Mesendoderm (in vitro differentiated cells): ENCODE results near the gene LAMA3.
A peak's percentile ranks its signal among the peaks of the same experiment; 100 is the strongest.
"Not testable (repeated sequence)": the region's sequence is repeated elsewhere in the genome, so short reads cannot be mapped to it uniquely, and the experiment has no call there.

ENCODE experiments used
- DNase-seq: peaks from one replicate; pipeline ENCODE4 v3.0.0; 2013
- H2AK5ac ChIP-seq: 2 replicates; pipeline ENCODE4 v1.6.1; 2013; ENCODE audit warnings: low read length, inconsistent platforms
- H2BK120ac ChIP-seq: 2 replicates; pipeline ENCODE4 v1.6.1; 2013; ENCODE audit warnings: low read depth, mild to moderate bottlenecking, low read length, moderate library complexity, mixed read lengths
- H2BK15ac ChIP-seq: replicated peaks from 2 replicates; pipeline ENCODE4 v1.6.1; 2013; ENCODE audit warnings: low read depth, mild to moderate bottlenecking, moderate library complexity
- H2BK5ac ChIP-seq: 2 replicates; pipeline ENCODE4 v1.6.1; 2013; ENCODE audit warnings: low read length, inconsistent platforms
- H3K18ac ChIP-seq: 2 replicates; pipeline ENCODE4 v1.6.1; 2013; ENCODE audit warnings: mild to moderate bottlenecking, low read length, mixed read lengths
- H3K23ac ChIP-seq: one replicate; pipeline ENCODE4 v1.6.1; 2013; ENCODE audit warnings: low read length
- H3K27ac ChIP-seq: 2 replicates; pipeline ENCODE4 v1.5.1; 2013; ENCODE audit warnings: low read depth, mild to moderate bottlenecking, inconsistent platforms, low read length, moderate library complexity
- H3K27me3 ChIP-seq: 2 replicates; pipeline ENCODE4 v1.6.1; 2013; ENCODE audit warnings: low read length, control low read depth, mild to moderate bottlenecking, inconsistent platforms; ENCODE audit not compliant: insufficient read depth, poor library complexity
- H3K36me3 ChIP-seq: 2 replicates; pipeline ENCODE4 v1.6.1; 2013; ENCODE audit warnings: low read length, inconsistent platforms; ENCODE audit not compliant: control insufficient read depth, insufficient read depth
- H3K4ac ChIP-seq: one replicate; pipeline ENCODE4 v1.6.1; 2013; ENCODE audit warnings: low read depth, mild to moderate bottlenecking, low read length, moderate library complexity
- H3K4me1 ChIP-seq: 2 replicates; pipeline ENCODE4 v1.6.1; 2013; ENCODE audit warnings: low read depth, low read length, inconsistent platforms; ENCODE audit not compliant: control insufficient read depth
- H3K4me2 ChIP-seq: 2 replicates; pipeline ENCODE4 v1.6.1; 2013; ENCODE audit warnings: low read length
- H3K4me3 ChIP-seq: 2 replicates; pipeline ENCODE4 v1.5.1; 2013; ENCODE audit warnings: mild to moderate bottlenecking, low read length
- H3K56ac ChIP-seq: one replicate; pipeline ENCODE4 v1.6.1; 2013; ENCODE audit warnings: low read length
- H3K79me1 ChIP-seq: 2 replicates; pipeline ENCODE4 v1.6.1; 2013; ENCODE audit warnings: low read length, inconsistent platforms
- H3K79me2 ChIP-seq: 2 replicates; pipeline ENCODE4 v1.6.1; 2013; ENCODE audit warnings: mild to moderate bottlenecking, low read length; ENCODE audit not compliant: control insufficient read depth, insufficient read depth
- H3K9ac ChIP-seq: 2 replicates; pipeline ENCODE4 v1.6.1; 2013; ENCODE audit warnings: low read length, inconsistent platforms
- H4K5ac ChIP-seq: one replicate; pipeline ENCODE4 v1.6.1; 2013; ENCODE audit warnings: low read length
- H4K8ac ChIP-seq: one replicate; pipeline ENCODE4 v1.6.1; 2013; ENCODE audit warnings: low read depth, mild to moderate bottlenecking, control low read depth, low read length, moderate library complexity
- WGBS: extraction: QIAGEN DNeasy Blood & Tissue Kit; methylation state at CpG from one replicate; pipeline ENCODE4 v1.1.7; 2013; ENCODE audit warnings: low lambda C conversion rate, missing lambda C conversion rate; ENCODE audit not compliant: insufficient coverage; ENCODE audit errors: extremely low coverage; 5-methylcytosine and 5-hydroxymethylcytosine counted together

The LAMA3 gene

DNA sequence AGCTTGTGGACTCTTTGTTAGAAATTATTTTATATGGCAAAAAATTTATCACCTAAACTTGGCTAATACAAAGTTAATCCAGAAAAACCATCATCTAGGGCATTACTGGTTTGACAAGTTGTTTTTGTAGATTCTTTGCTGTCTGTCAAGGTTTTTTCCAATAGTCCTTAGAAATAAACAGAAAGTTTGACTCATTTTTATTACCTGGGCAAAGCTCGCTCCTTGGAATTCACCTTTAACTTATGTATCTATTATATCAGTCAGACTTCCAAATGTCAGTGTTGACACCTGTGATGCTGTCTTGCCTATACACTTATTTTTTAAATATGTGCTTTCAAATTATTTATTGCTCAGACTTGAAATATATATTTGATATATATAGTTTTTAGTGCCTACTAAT lies 21.7 kb downstream of the LAMA3 start:
- Histone ChIP-seq H3K79me1 (no peaks in the 10 kb centered on the region), H4K5ac (no peak overlapping the region), H2BK5ac (no peak overlapping the region), H3K4ac (no peak overlapping the region), H3K4me1 (no peaks in the 10 kb centered on the region), H3K4me3 (no peak overlapping the region), H3K27ac (no peak overlapping the region), H3K79me2 (no peaks in the 10 kb centered on the region), H2BK15ac (no peak overlapping the region), H3K36me3 (no peaks in the 10 kb centered on the region), H3K4me2 (no peak overlapping the region), H4K8ac (no peak overlapping the region), H3K23ac (no peak overlapping the region), H2BK120ac (no peak overlapping the region), H3K27me3 (no peaks in the 10 kb centered on the region), H3K9ac (no peak overlapping the region), H2AK5ac (no peak overlapping the region), H3K18ac (no peak overlapping the region), H3K56ac (no peak overlapping the region)
- DNase-seq, result no peak
- no CpG with 5 or more reads among the region's 1 CpG for WGBS

DNA sequence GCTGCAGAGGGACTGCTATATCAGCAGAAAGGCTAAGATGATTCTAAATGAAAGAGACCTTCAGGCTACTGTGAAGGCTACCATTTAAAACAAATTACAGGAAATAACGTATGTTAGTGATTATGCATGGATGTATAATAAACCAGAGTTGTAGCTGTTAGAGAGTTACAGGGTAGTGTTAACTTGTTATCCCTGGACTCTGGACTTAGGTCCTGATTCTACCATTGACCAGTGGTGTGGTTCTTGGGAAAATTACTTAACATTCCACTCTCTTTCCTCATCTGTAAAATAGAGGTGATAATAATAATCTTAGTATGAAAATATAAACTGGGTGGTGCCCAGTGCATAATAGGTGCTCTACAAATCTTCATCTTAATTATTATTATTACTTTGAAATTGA lies 22.2 kb downstream of the LAMA3 start:
- no CpG with 5 or more reads among the region's 1 CpG for WGBS
- no peak overlapping the region for H4K8ac ChIP-seq
- no peak overlapping the region for H3K4me3 ChIP-seq
- no peak overlapping the region for H3K4me2 ChIP-seq
- no peak overlapping the region for H3K27ac ChIP-seq
- H3K18ac ChIP-seq, result no peak overlapping the region
- H3K4ac ChIP-seq, result no peak overlapping the region
- no peaks in the 10 kb centered on the region for H3K79me1 ChIP-seq
- no peak overlapping the region for H4K5ac ChIP-seq
- no peaks in the 10 kb centered on the region for H3K27me3 ChIP-seq
- no peaks in the 10 kb centered on the region for H3K4me1 ChIP-seq
- H3K36me3 ChIP-seq, result no peaks in the 10 kb centered on the region
- no peak overlapping the region for H2BK15ac ChIP-seq
- no peak overlapping the region for H2BK5ac ChIP-seq
- H3K9ac ChIP-seq, result no peak overlapping the region
- H2AK5ac ChIP-seq, result no peak overlapping the region
- H3K23ac ChIP-seq, result no peak overlapping the region
- no peaks in the 10 kb centered on the region for H3K79me2 ChIP-seq
- H3K56ac ChIP-seq, result no peak overlapping the region
- no peak for DNase-seq
- no peak overlapping the region for H2BK120ac ChIP-seq

DNA sequence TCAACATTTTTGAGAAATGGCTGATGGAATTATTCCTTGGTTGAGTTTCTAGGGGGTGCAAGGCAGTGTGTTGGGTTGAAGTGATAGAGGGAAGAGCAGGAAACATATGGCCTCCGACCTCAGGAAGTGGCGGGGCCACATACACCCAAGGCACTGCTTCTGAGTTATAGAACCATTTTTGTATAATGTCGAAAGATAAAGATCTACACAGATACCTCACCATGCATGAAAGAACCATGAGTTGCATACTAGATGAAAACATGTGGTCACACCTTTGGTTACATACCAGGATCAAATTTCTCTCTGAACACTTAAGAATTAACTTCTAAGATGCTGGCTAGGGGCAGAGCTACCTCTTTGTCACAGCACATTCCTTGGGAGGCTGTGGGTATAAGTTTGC lies 23.2 kb downstream of the LAMA3 start:
- WGBS, result no CpG with 5 or more reads among the region's 3 CpGs

DNA sequence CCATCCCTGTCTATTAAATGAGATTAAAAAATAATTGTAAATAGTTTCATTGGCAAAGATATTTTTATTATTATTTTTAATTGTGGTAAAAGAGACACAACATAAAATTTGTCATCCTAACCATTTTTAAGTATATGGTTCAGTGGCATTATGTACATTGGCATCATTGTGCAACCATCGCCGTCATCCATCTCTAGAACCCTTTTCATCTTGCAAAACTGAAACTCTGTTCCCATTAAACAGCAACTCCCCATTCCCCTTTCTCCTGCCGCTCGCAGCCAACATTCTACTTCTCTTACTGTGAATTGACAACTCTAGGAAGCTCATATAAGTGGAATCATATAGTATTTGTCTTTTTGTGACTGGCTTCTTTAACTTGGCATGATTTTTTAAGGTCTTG lies 25.3 kb downstream of the LAMA3 start:
- H4K8ac ChIP-seq, result no peak overlapping the region
- H3K79me1 ChIP-seq, result no peaks in the 10 kb centered on the region
- DNase-seq, result no peak
- H3K4me3 ChIP-seq, result no peak overlapping the region
- no peak overlapping the region for H2BK5ac ChIP-seq
- H3K27ac ChIP-seq, result no peak overlapping the region
- no peak overlapping the region for H3K4ac ChIP-seq
- no peak overlapping the region for H3K4me2 ChIP-seq
- H2BK120ac ChIP-seq, result no peak overlapping the region
- no peak overlapping the region for H3K18ac ChIP-seq
- no peak overlapping the region for H3K23ac ChIP-seq
- H3K9ac ChIP-seq, result no peak overlapping the region
- H2BK15ac ChIP-seq, result peak overlapping the region; percentile 88
- H3K56ac ChIP-seq, result no peak overlapping the region
- H3K79me2 ChIP-seq, result no peaks in the 10 kb centered on the region
- no peaks in the 10 kb centered on the region for H3K4me1 ChIP-seq
- H3K36me3 ChIP-seq, result no peaks in the 10 kb centered on the region
- WGBS, result no CpG with 5 or more reads among the region's 4 CpGs
- H2AK5ac ChIP-seq, result no peak overlapping the region
- H4K5ac ChIP-seq, result no peak overlapping the region
- H3K27me3 ChIP-seq, result no peaks in the 10 kb centered on the region

More for the DNA sequence above, 23.2 kb downstream of the LAMA3 start:
- Histone ChIP-seq H3K9ac (no peak overlapping the region), H2BK15ac (no peak overlapping the region), H4K5ac (no peak overlapping the region), H3K56ac (no peak overlapping the region), H3K79me1 (no peaks in the 10 kb centered on the region), H3K4me3 (no peak overlapping the region), H3K4me2 (no peak overlapping the region), H3K27me3 (no peaks in the 10 kb centered on the region), H4K8ac (no peak overlapping the region), H2BK120ac (no peak overlapping the region), H3K4ac (no peak overlapping the region), H3K18ac (no peak overlapping the region), H3K23ac (no peak overlapping the region), H2BK5ac (no peak overlapping the region), H3K4me1 (no peaks in the 10 kb centered on the region), H3K27ac (no peak overlapping the region), H3K79me2 (no peaks in the 10 kb centered on the region), H3K36me3 (no peaks in the 10 kb centered on the region), H2AK5ac (no peak overlapping the region)
- DNase-seq, result no peak

DNA sequence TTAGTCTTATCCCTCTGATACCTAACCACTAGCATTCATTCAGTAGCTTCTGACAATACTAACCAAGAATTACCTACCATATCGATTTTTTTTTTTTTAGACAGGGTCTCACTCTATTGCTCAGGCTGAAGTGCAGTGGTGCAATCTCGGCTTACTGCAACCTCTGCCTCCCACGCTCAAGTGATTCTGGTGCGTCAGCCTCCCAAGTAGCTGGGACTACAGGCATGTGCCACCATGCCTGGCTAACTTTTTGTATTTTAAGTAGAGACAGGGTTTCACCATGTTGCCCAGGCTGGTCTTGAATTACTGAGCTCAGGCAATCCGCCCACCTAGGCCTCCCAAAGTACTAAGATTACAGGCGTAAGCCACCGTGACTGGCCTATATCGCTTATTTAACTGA lies 26.8 kb downstream of the LAMA3 start:
- H4K5ac ChIP-seq, H3K56ac ChIP-seq, H3K36me3 ChIP-seq, H3K4ac ChIP-seq, H3K18ac ChIP-seq, H3K27me3 ChIP-seq, H3K4me3 ChIP-seq, H3K23ac ChIP-seq, H3K79me1 ChIP-seq, H2BK120ac ChIP-seq, DNase-seq, H3K4me2 ChIP-seq, H3K27ac ChIP-seq, H3K4me1 ChIP-seq, H2BK5ac ChIP-seq, H4K8ac ChIP-seq, H3K9ac ChIP-seq, H2BK15ac ChIP-seq, H3K79me2 ChIP-seq, H2AK5ac ChIP-seq: not testable (repeated sequence)
- no CpG with 5 or more reads among the region's 8 CpGs for WGBS

DNA sequence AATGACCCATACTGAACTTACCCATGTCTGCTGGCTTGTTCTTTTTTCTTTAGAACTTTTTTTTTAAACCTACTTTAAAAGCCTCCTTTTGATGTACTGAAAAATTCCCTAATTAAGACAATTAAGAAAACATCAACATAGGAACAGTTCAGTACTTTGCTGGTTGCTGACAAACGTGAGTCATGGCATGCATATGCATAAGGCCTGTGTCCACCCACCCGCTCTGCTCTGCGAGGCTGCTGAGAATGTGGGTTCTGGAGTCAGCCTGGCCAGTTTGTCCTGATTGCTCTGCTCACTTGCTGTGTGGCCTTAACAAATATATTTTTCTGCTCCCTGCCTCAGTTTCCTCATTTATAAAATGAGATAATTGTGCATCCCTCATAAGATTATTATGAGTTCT lies 27.3 kb downstream of the LAMA3 start:
- no peak overlapping the region for H2BK120ac ChIP-seq
- no peak overlapping the region for H3K56ac ChIP-seq
- H2BK15ac ChIP-seq, result no peak overlapping the region
- peak; percentile 88 for DNase-seq
- H3K79me2 ChIP-seq, result no peaks in the 10 kb centered on the region
- H2BK5ac ChIP-seq, result no peak overlapping the region
- H3K4me1 ChIP-seq, result no peaks in the 10 kb centered on the region
- H3K4me3 ChIP-seq, result no peak overlapping the region
- no peaks in the 10 kb centered on the region for H3K36me3 ChIP-seq
- no peaks in the 10 kb centered on the region for H3K79me1 ChIP-seq
- no peak overlapping the region for H3K23ac ChIP-seq
- H4K8ac ChIP-seq, result no peak overlapping the region
- no peaks in the 10 kb centered on the region for H3K27me3 ChIP-seq
- no CpG with 5 or more reads among the region's 3 CpGs for WGBS
- no peak overlapping the region for H3K18ac ChIP-seq
- no peak overlapping the region for H3K27ac ChIP-seq
- no peak overlapping the region for H3K4me2 ChIP-seq
- no peak overlapping the region for H3K9ac ChIP-seq
- no peak overlapping the region for H3K4ac ChIP-seq
- H4K5ac ChIP-seq, result no peak overlapping the region
- H2AK5ac ChIP-seq, result no peak overlapping the region
